ENCODE measurements around the gene RPLP1.

The RPLP1 gene

GRCh38 chr15:69452692-69453521 lies at the start of gene RPLP1:
Gene RPLP1 (plus strand): TSS chr15:69452818. CDS start chr15:69452949, 131 bp downstream.
- peak within 1 kb of the TSS; percentile 91 for H3K4me3 ChIP-seq (ENCODE audit: low read depth, low read length)
- TF ChIP-seq, protein P1, sequence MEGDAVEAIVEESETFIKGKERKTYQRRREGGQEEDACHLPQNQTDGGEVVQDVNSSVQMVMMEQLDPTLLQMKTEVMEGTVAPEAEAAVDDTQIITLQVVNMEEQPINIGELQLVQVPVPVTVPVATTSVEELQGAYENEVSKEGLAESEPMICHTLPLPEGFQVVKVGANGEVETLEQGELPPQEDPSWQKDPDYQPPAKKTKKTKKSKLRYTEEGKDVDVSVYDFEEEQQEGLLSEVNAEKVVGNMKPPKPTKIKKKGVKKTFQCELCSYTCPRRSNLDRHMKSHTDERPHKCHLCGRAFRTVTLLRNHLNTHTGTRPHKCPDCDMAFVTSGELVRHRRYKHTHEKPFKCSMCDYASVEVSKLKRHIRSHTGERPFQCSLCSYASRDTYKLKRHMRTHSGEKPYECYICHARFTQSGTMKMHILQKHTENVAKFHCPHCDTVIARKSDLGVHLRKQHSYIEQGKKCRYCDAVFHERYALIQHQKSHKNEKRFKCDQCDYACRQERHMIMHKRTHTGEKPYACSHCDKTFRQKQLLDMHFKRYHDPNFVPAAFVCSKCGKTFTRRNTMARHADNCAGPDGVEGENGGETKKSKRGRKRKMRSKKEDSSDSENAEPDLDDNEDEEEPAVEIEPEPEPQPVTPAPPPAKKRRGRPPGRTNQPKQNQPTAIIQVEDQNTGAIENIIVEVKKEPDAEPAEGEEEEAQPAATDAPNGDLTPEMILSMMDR (IDR thresholded peaks at IDR 0.05; ENCODE audit: low read depth, low read length, missing control alignments) = no peak
- DNase-seq (ENCODE audit: low read depth) = peak; percentile 91

- TF ChIP-seq, protein P1 (IDR thresholded peaks at IDR 0.05; ENCODE audit: low read depth, low read length, missing control alignments) = no peak
- H3K4me3 ChIP-seq (ENCODE audit: low read depth, low read length) = no peak overlapping the region
- no peak for DNase-seq (ENCODE audit: low read depth)
Observed at GRCh38 chr15:69403594-69403993, 49.0 kb upstream of the RPLP1 start.

GRCh38 chr15:69405110-69405509 lies 47.5 kb upstream of the RPLP1 start:
- no peak overlapping the region for H3K4me3 ChIP-seq (ENCODE audit: low read depth, low read length)
- DNase-seq (ENCODE audit: low read depth) = no peak
- TF ChIP-seq, protein P1 (IDR thresholded peaks at IDR 0.05; ENCODE audit: low read depth, low read length, missing control alignments) = no peak

GRCh38 chr15:69407719-69408400 lies 44.8 kb upstream of the RPLP1 start:
- TF ChIP-seq, protein P1 (IDR thresholded peaks at IDR 0.05; ENCODE audit: low read depth, low read length, missing control alignments) = no peak

GRCh38 chr15:69408841-69409240 lies 43.8 kb upstream of the RPLP1 start:
- no peak overlapping the region for H3K4me3 ChIP-seq (ENCODE audit: low read depth, low read length)
- DNase-seq (ENCODE audit: low read depth) = no peak
- TF ChIP-seq, protein P1 (IDR thresholded peaks at IDR 0.05; ENCODE audit: low read depth, low read length, missing control alignments) = no peak

More at GRCh38 chr15:69407719-69408400, 44.8 kb upstream of the RPLP1 start:
- no peak overlapping the region for H3K4me3 ChIP-seq (ENCODE audit: low read depth, low read length)
- no peak for DNase-seq (ENCODE audit: low read depth)

DNA sequence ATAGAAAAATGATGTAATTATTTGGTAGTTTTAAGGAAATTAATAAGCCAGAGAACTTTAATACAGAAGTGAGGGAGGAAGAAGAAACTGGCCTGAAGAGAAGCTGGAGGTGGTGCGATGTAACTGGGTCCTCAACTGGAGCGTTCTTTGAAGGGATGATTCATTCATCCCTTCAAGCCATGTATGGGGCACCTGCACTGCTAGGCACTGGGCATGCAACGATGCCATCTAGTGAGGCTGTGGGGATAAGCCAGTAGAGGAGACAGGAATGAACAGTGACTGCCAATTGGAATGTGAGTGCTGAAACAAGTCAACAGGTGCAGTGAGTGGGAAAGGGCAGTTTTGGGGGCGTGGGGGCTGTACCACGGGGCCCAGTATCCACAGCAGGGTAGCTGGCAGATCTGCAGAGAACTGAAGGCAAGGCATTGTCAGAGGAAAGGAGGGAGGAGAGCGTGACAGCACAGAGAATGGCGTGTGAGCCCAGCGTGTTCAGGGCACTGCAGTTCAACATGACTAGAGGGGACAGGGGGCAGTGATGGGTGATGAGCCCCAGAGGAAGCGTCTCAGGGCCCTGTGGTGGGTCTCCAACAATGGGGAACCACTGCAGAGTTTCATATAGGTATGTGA lies 42.3 kb upstream of the RPLP1 start:
- DNase-seq (ENCODE audit: low read depth) = no peak
- TF ChIP-seq, protein P1 (IDR thresholded peaks at IDR 0.05; ENCODE audit: low read depth, low read length, missing control alignments) = no peak
- no peak overlapping the region for H3K4me3 ChIP-seq (ENCODE audit: low read depth, low read length)

Data from GM12864 (cell line).